K562 (cell line): ENCODE measurements around the gene PAN2. TPM values are rescaled to one million over a fixed set of nuclear protein-coding genes. Genes with fewer than 3 reads are reported as not detected.
A peak's percentile ranks its signal among the peaks of the same experiment; 100 is the strongest.

ENCODE experiments used
- BACH1 ChIP-seq: fragments of 200-800 bp; sonication (Bioruptor generic); IDR thresholded peaks from 2 replicates; pipeline ENCODE4 v1.6.1; 2016; ENCODE audit warnings: missing genetic modification characterization, missing compliant biosample characterization
- CBX1 ChIP-seq: sonication (generic); IDR thresholded peaks from 2 replicates; pipeline ENCODE4 v1.6.1; 2016; ENCODE audit warnings: antibody characterized with exemption, low read depth, mild to moderate bottlenecking
- CCNT2 ChIP-seq: IDR thresholded peaks from 2 replicates; pipeline ENCODE4 v1.6.1; 2011; ENCODE audit warnings: borderline replicate concordance, low read depth, mild to moderate bottlenecking, moderate library complexity, mixed read lengths, low read length; ENCODE audit not compliant: insufficient read length; ENCODE audit errors: extremely low read depth
- CREB5 ChIP-seq: fragments of 250-450 bp; sonication (Bioruptor Pico); IDR thresholded peaks from 2 replicates; pipeline ENCODE4 v1.5.0; 2020; ENCODE audit warnings: mild to moderate bottlenecking
- EP300 ChIP-seq: IDR thresholded peaks from 2 replicates; pipeline ENCODE4 v1.6.1; 2012; ENCODE audit warnings: low read length, improper control_type of control experiment
- ETV1 ChIP-seq: fragments of 450-650 bp; conservative IDR thresholded peaks from 2 replicates; pipeline ENCODE4 v1.6.1; 2016; ENCODE audit warnings: missing genetic modification characterization, control low read depth, low read depth, missing compliant biosample characterization
- MAFG ChIP-seq: fragments of 450-650 bp; conservative IDR thresholded peaks from 2 replicates; pipeline ENCODE4 v1.6.1; 2016; ENCODE audit warnings: missing genetic modification characterization, missing compliant biosample characterization
- PCBP2 ChIP-seq: fragments of 200-400 bp; formaldehyde crosslinking; IDR thresholded peaks from 2 replicates; pipeline ENCODE4 v1.6.1; 2018; ENCODE audit warnings: low read length, low read depth, mild to moderate bottlenecking, moderate library complexity; ENCODE audit not compliant: poor library complexity, severe bottlenecking
- RAD21 ChIP-seq, 2 experiments: fragments of 250-450 bp in 1 of 2; fragments of 450-650 bp in 1 of 2; sonication (Bioruptor Pico) in 1 of 2; formaldehyde crosslinking in 1 of 2; IDR thresholded peaks in 1 of 2; conservative IDR thresholded peaks in 1 of 2; 2 replicates each; pipeline versions ENCODE4 v1.4.0 to v1.8.0; 2020 to 2022; ENCODE audit warnings: mild to moderate bottlenecking in 2 of 2, moderate library complexity in 1 of 2
- RBM17 ChIP-seq: fragments of 200-400 bp; formaldehyde crosslinking; IDR thresholded peaks from 2 replicates; pipeline ENCODE4 v1.6.1; 2017; ENCODE audit warnings: low read depth, mild to moderate bottlenecking, low read length, borderline replicate concordance
- SOX6 ChIP-seq: fragments of 450-650 bp; IDR thresholded peaks from 2 replicates; pipeline ENCODE4 v1.6.1; 2014; ENCODE audit warnings: mild to moderate bottlenecking
- SPI1 ChIP-seq: IDR thresholded peaks from 2 replicates; pipeline ENCODE4 v1.6.1; 2011; ENCODE audit warnings: low read depth, low read length, control low read depth, borderline replicate concordance
- SRSF7 ChIP-seq: fragments of 200-400 bp; formaldehyde crosslinking; optimal IDR thresholded peaks from 2 replicates; pipeline ENCODE3; 2017; ENCODE audit warnings: mild to moderate bottlenecking, low read depth, low read length
- TGIF2 ChIP-seq: sonication (generic); formaldehyde crosslinking; IDR thresholded peaks from 2 replicates; pipeline ENCODE4 v1.8.1; 2022; ENCODE audit warnings: mild to moderate bottlenecking, missing genetic modification reagents, moderate library complexity
- THAP12 ChIP-seq: fragments of 250-450 bp; sonication (Bioruptor Pico); IDR thresholded peaks from 2 replicates; pipeline ENCODE4 v1.9.0; 2021; ENCODE audit warnings: mild to moderate bottlenecking, inconsistent platforms
- USF2 ChIP-seq: sonication (generic); formaldehyde crosslinking; IDR thresholded peaks from 2 replicates; pipeline ENCODE4 v1.5.0; 2020; ENCODE audit warnings: missing genetic modification reagents
- ZNF174 ChIP-seq: fragments of 250-450 bp; sonication (Bioruptor Pico); IDR thresholded peaks from 2 replicates; pipeline ENCODE4 v1.4.0; 2020; ENCODE audit warnings: mild to moderate bottlenecking
- ZNF586 ChIP-seq: fragments of 450-650 bp; formaldehyde crosslinking; conservative IDR thresholded peaks from 2 replicates; pipeline ENCODE4 v1.4.0; 2020; ENCODE audit warnings: mild to moderate bottlenecking, moderate library complexity
- ZSCAN32 ChIP-seq: fragments of 450-650 bp; formaldehyde crosslinking; IDR thresholded peaks from 2 replicates; pipeline ENCODE4 v1.4.0; 2020; ENCODE audit warnings: mild to moderate bottlenecking, moderate library complexity
- polyA plus RNA-seq, 8 experiments: library from polyadenylated mRNA; depleted of rRNA in 4 of 8; stranded (reverse) in 5 of 8; unstranded in 3 of 8; fragments of >200 nt; fragmentation: Nextera tagmentation in 2 of 8; fragmentation: Illumina TruSeq in 1 of 8; extraction: Ambion mirVana in 2 of 8; extraction: Trizol in 1 of 8; gene quantifications; 2 replicates each; pipeline versions ENCODE4 v1.2.1 to v1.2.3, GENCODE V29; 2011 to 2014; ENCODE audit warnings: inconsistent platforms in 1 of 8, missing spikeins in 1 of 8
- total RNA-seq, 7 experiments: library from RNA; depleted of rRNA in 6 of 7; stranded (reverse); fragments of >200 nt in 6 of 7; fragmentation: Illumina TruSeq in 2 of 7; extraction: Trizol in 2 of 7; gene quantifications; 2 replicates each; pipeline versions ENCODE4 v1.2.1 to v1.2.3, GENCODE V29; 2011 to 2021; ENCODE audit warnings: low replicate concordance in 1 of 7
- TF ChIP-seq, protein P1 (sequence below): fragments of 450-650 bp; IDR thresholded peaks from 2 replicates; pipeline ENCODE4 v1.6.1; 2016; ENCODE audit warnings: borderline replicate concordance

PAN2 gene
- total and polyA plus RNA-seq, 9 of the 15 experiments (the other 6 are each of a cell fraction or from before 2014, with no cell fraction given) = 15.0 to 66.1 (median 25.9) TPM

GRCh38 chr12:56359851-56360767 is 26.3 kb upstream of the PAN2 start, which contains the start of gene STAT2 (continued):
- TF ChIP-seq, protein P1, sequence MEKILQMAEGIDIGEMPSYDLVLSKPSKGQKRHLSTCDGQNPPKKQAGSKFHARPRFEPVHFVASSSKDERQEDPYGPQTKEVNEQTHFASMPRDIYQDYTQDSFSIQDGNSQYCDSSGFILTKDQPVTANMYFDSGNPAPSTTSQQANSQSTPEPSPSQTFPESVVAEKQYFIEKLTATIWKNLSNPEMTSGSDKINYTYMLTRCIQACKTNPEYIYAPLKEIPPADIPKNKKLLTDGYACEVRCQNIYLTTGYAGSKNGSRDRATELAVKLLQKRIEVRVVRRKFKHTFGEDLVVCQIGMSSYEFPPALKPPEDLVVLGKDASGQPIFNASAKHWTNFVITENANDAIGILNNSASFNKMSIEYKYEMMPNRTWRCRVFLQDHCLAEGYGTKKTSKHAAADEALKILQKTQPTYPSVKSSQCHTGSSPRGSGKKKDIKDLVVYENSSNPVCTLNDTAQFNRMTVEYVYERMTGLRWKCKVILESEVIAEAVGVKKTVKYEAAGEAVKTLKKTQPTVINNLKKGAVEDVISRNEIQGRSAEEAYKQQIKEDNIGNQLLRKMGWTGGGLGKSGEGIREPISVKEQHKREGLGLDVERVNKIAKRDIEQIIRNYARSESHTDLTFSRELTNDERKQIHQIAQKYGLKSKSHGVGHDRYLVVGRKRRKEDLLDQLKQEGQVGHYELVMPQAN = peak; percentile 59; the same call in 1 of the 2 replicates
- TF ChIP-seq MAFG (tag) = no peak
- TF ChIP-seq THAP12 = no peak
- 0 out of 2 replicates have a peak, but pooled peaks have one; percentile 22 for TF ChIP-seq SOX6
- TF ChIP-seq CREB5 (CRISPR knock-in tag) = no peak
- TF ChIP-seq BACH1 = no peak
- peak; percentile 77 for TF ChIP-seq SPI1
- TF ChIP-seq ZSCAN32 (CRISPR knock-in tag) = no peak
- TF ChIP-seq ZNF586 (CRISPR knock-in tag) = no peak
- no peak for TF ChIP-seq PCBP2
- TF ChIP-seq TGIF2 = no peak
- TF ChIP-seq RBM17 = no peak
- 0 out of 2 replicates have a peak, but pooled peaks have one; percentile 19 for TF ChIP-seq CBX1
- TF ChIP-seq RAD21 (CRISPR knock-in tag; conservative IDR thresholded peaks at IDR 0.05 in 1 of 2, IDR thresholded peaks at IDR 0.05 in 1 of 2) = peak in 1 of 2 experiments; percentile 19; a peak in 1 of 4 replicates
- no peak for TF ChIP-seq SRSF7
- no peak for TF ChIP-seq USF2 (CRISPR knock-in tag)
- TF ChIP-seq ETV1 = peak; percentile 77
- no peak for TF ChIP-seq ZNF174 (CRISPR knock-in tag)
- peak; percentile 52 for TF ChIP-seq CCNT2
- peak; percentile 50 for TF ChIP-seq EP300
